Gastroesophageal sphincter (tissue), 4 donors: ENCODE data around the gene CBARP. TPM values are rescaled to one million over a fixed set of nuclear protein-coding genes. Genes with fewer than 3 reads are reported as not detected.
"Not testable (repeated sequence)": the region's sequence is repeated elsewhere in the genome, so short reads cannot be mapped to it uniquely, and the experiment has no call there.

Source experiments
- ATAC-seq: fragments of 150-250 bp; one replicate; pipeline ENCODE4 v1.9.1; 2016; ENCODE audit warnings: mild to moderate bottlenecking, moderate library complexity
- H3K27ac ChIP-seq, 4 donors: fragments of 200-600 bp; sonication (generic) in 3 of 4; 1 replicate in 3 of 4; 2 replicates in 1 of 4; pipeline ENCODE4 v1.5.1; 2016 to 2019
- H3K27me3 ChIP-seq: fragments of 200-600 bp; sonication (generic); one replicate; pipeline ENCODE4 v1.5.1; 2019
- H3K36me3 ChIP-seq, 2 donors: fragments of 200-600 bp; sonication (generic); one replicate each; pipeline ENCODE4 v1.5.1; 2019; ENCODE audit warnings: control low read depth in 1 of 2
- H3K4me1 ChIP-seq, 3 donors: fragments of 200-600 bp; sonication (generic); 1 replicate in 2 of 3; 2 replicates in 1 of 3; pipeline ENCODE4 v1.5.1; 2016 to 2019; ENCODE audit warnings: control low read depth in 2 of 3
- H3K4me3 ChIP-seq, 2 donors: fragments of 200-600 bp; sonication (generic); one replicate each; pipeline ENCODE4 v1.5.1; 2019; ENCODE audit warnings: mild to moderate bottlenecking in 1 of 2, moderate library complexity in 1 of 2
- H3K9me3 ChIP-seq, 3 donors: fragments of 200-600 bp; sonication (generic); one replicate each; pipeline ENCODE4 v1.5.1; 2017 to 2019; ENCODE audit warnings: control low read depth in 2 of 3
- EP300 ChIP-seq: sonication (generic); formaldehyde crosslinking; IDR thresholded peaks from one replicate; pipeline ENCODE4 v1.6.1; 2017; ENCODE audit warnings: antibody characterized with exemption, mild to moderate bottlenecking
- POLR2A ChIP-seq, 2 donors: fragments of 450-650 bp; IDR thresholded peaks; one replicate each; pipeline ENCODE4 v1.6.1; 2017; ENCODE audit warnings: antibody characterized with exemption in 2 of 2, mild to moderate bottlenecking in 2 of 2, moderate library complexity in 1 of 2
- POLR2AphosphoS5 ChIP-seq: sonication (generic); formaldehyde crosslinking; IDR thresholded peaks from one replicate; pipeline ENCODE4 v1.6.1; 2017; ENCODE audit warnings: antibody characterized with exemption
- WGBS, 2 donors: methylation state at CpG; one replicate each; pipeline ENCODE4 v1.1.5; 2018; ENCODE audit warnings: low coverage in 1 of 2; 5-methylcytosine and 5-hydroxymethylcytosine counted together
- total RNA-seq, 4 donors: library from RNA; depleted of rRNA; stranded (reverse); fragments of >200 nt; gene quantifications; one replicate each; pipeline ENCODE4 v1.1.0, GENCODE V29; 2016
- TF ChIP-seq, protein P1 (sequence below), 4 experiments: fragments of 200-600 bp in 2 of 4; fragments of 450-650 bp in 2 of 4; sonication (generic) in 1 of 4; IDR thresholded peaks; one replicate each; pipeline ENCODE4 v1.5.1; 2017 to 2019; ENCODE audit warnings: antibody characterized with exemption in 4 of 4, mild to moderate bottlenecking in 2 of 4, moderate library complexity in 2 of 4

CBARP gene
- total RNA-seq, 4 donors from 2014 or later = 0.13 to 0.73 (median 0.49) TPM; not detected in 1

GRCh38 chr19:1206150-1206863 is 31.5 kb downstream of the CBARP start:
- Histone ChIP-seq H3K27ac (peak overlapping the region; percentile 62 to 87 (median 84)), H3K36me3 (peaks cover 0 to 13% of the 10 kb centered on the region in 2 donors), H3K9me3 (no peaks in the 10 kb centered on the region), H3K4me3 (peak overlapping the region; percentile 78 to 81), H3K4me1 (peaks cover 0 to 74% (median 19%) of the 10 kb centered on the region in 3 donors), H3K27me3 (no peaks in the 10 kb centered on the region)
- WGBS, 2 donors = 0% methylated on average over 5 of the region's 78 CpGs; no CpG with 5 or more reads in 1 of the 2 donors
- ATAC-seq = no peak
- TF ChIP-seq, protein P1, sequence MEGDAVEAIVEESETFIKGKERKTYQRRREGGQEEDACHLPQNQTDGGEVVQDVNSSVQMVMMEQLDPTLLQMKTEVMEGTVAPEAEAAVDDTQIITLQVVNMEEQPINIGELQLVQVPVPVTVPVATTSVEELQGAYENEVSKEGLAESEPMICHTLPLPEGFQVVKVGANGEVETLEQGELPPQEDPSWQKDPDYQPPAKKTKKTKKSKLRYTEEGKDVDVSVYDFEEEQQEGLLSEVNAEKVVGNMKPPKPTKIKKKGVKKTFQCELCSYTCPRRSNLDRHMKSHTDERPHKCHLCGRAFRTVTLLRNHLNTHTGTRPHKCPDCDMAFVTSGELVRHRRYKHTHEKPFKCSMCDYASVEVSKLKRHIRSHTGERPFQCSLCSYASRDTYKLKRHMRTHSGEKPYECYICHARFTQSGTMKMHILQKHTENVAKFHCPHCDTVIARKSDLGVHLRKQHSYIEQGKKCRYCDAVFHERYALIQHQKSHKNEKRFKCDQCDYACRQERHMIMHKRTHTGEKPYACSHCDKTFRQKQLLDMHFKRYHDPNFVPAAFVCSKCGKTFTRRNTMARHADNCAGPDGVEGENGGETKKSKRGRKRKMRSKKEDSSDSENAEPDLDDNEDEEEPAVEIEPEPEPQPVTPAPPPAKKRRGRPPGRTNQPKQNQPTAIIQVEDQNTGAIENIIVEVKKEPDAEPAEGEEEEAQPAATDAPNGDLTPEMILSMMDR (IDR thresholded peaks at IDR 0.05) = no peak
- TF ChIP-seq POLR2AphosphoS5 (no peak), EP300 (no peak), POLR2A (IDR thresholded peaks at IDR 0.05) (no peak)

DNA sequence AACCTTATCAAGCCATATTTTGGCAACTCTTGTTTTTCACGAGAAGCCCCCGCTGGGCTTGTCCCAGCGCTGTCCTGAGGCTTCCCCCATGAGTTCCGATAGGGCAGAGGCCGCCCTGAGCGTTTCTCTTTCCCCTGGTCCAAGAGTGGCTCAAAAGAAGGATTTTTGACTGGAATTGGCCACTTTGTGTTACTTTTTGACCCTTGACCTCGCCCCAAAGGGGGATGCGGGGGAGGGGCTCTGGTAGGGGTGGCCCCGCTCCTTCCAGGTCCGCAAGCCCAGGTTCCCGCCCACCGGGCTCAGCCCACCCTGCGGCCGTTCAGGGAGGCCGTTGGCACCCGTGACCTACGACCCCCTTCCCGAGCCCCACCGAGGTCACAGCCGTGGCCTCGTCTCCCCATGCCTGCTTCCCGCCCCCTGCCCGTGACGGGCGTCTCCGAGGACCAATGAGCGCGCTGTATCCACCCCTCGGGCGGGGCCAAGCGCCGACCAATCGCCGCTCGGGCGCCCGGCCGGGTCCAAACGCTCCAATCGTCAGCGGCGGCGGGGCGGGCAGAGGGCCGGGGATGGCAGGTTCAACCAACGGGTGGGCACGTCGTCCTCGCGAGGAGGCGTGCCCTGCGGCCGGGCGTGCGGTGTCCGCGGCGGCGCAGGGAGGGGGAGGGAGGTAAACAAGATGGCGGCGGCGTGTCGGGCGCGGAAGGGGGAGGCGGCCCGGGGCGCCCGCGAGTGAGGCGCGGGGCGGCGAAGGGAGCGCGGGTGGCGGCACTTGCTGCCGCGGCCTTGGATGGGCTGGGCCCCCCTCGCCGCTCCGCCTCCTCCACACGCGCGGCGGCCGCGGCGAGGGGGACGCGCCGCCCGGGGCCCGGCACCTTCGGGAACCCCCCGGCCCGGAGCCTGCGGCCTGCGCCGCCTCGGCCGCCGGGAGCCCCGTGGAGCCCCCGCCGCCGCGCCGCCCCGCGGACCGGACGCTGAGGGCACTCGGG is 32.4 kb downstream of the CBARP start, which contains the start of gene STK11:
TSS of gene STK11 (plus strand) at position 665 of the 986 bp plus-strand sequence. CDS start 1,136 bp downstream, outside the sequence.
- Histone ChIP-seq H3K27ac (peak within 1 kb of the TSS; percentile 62 to 87 (median 84)), H3K27me3 (no peaks in the 10 kb centered on the region), H3K4me1 (peaks cover 0 to 65% (median 19%) of the 10 kb centered on the region in 3 donors), H3K4me3 (peak within 1 kb of the TSS; percentile 78 to 81), H3K9me3 (no peaks in the 10 kb centered on the region), H3K36me3 (peaks cover 0 to 6% of the 10 kb centered on the region in 2 donors)
- peak; percentile 97 for ATAC-seq
- TF ChIP-seq, protein P1 (IDR thresholded peaks at IDR 0.05) = no peak
- TF ChIP-seq POLR2AphosphoS5 (peak; percentile 80), POLR2A (IDR thresholded peaks at IDR 0.05) (peak; percentile 47 to 71), EP300 (no peak)
- 3 to 81% methylated on average over 3 to 5 of the region's 114 CpGs for WGBS, 2 donors

DNA sequence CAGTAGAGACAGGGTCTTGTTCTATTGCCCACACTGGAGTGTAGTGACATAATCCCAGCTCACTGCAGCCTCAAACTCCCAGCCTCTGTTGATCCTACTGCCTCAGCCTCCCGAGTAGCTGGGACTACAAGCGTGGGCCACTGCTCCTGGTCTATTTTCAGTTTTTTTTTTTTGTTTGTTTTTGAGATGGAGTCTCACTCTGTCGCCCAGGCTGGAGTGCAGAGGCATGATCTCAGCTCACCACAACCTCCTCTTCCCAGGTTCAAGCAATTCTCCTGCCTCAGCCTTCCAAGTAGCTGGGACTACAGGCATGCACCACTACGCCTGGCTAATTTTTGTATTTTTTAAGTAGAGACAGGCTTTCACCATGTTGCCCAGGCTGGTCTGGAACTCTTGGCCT is 37.2 kb downstream of the CBARP start:
- not testable (repeated sequence) for ATAC-seq, H3K4me3 ChIP-seq

GRCh38 chr19:1199531-1199930 is 38.3 kb downstream of the CBARP start:
- Histone ChIP-seq H3K27ac (no peak overlapping the region), H3K4me1 (peaks cover 0 to 17% (median 0%) of the 10 kb centered on the region in 3 donors), H3K9me3 (no peaks in the 10 kb centered on the region), H3K27me3 (no peaks in the 10 kb centered on the region), H3K36me3 (no peaks in the 10 kb centered on the region), H3K4me3 (no peak overlapping the region)
- TF ChIP-seq EP300 (no peak), POLR2AphosphoS5 (no peak), POLR2A (IDR thresholded peaks at IDR 0.05) (no peak)
- TF ChIP-seq, protein P1 (IDR thresholded peaks at IDR 0.05) = no peak
- no peak for ATAC-seq
- WGBS, 2 donors = 80% methylated on average over 1 of the region's 10 CpGs; no CpG with 5 or more reads in 1 of the 2 donors

More for the DNA sequence above, 37.2 kb downstream of the CBARP start:
- H3K27me3 ChIP-seq, H3K27ac ChIP-seq, H3K36me3 ChIP-seq, H3K9me3 ChIP-seq: not testable (repeated sequence)
- H3K4me1 ChIP-seq = peaks cover 0 to 24% (median 0%) of the 10 kb centered on the region in 3 donors
- 77 to 92% methylated on average over 3 to 4 of the region's 4 CpGs for WGBS, 2 donors

- Histone ChIP-seq H3K4me1 (peaks cover 0 to 5% (median 0%) of the 10 kb centered on the region in 3 donors), H3K9me3 (no peaks in the 10 kb centered on the region), H3K27ac (no peak overlapping the region), H3K4me3 (no peak overlapping the region), H3K27me3 (no peaks in the 10 kb centered on the region), H3K36me3 (no peaks in the 10 kb centered on the region)
- TF ChIP-seq POLR2A (IDR thresholded peaks at IDR 0.05) (no peak), EP300 (no peak), POLR2AphosphoS5 (no peak)
- TF ChIP-seq, protein P1 (IDR thresholded peaks at IDR 0.05) = no peak
- no peak for ATAC-seq
- 50% methylated on average over 1 of the region's 9 CpGs; no CpG with 5 or more reads in 1 of the 2 donors for WGBS, 2 donors
These were observed 48.4 kb downstream of the CBARP start for GRCh38 chr19:1189419-1189818.
